HepG2 (cell line): ENCODE measurements around the gene MYO15A. TPM values are rescaled to one million over a fixed set of nuclear protein-coding genes. Genes with fewer than 3 reads are reported as not detected.

Experiments used
- ARID3A ChIP-seq: IDR thresholded peaks from 2 replicates; pipeline ENCODE4 v1.6.1; 2012; ENCODE audit warnings: low read depth, low read length, improper control_type of control experiment
- CCDC6 ChIP-seq: sonication (generic); formaldehyde crosslinking; IDR thresholded peaks from 2 replicates; pipeline ENCODE4 v1.8.1; 2022; ENCODE audit warnings: mild to moderate bottlenecking, missing genetic modification reagents, moderate library complexity
- FOSL2 ChIP-seq: sonication (generic); formaldehyde crosslinking; IDR thresholded peaks from 2 replicates; pipeline ENCODE4 v1.4.0; 2020; ENCODE audit warnings: missing genetic modification reagents
- HOXA3 ChIP-seq: sonication (generic); formaldehyde crosslinking; IDR thresholded peaks from 2 replicates; pipeline ENCODE4 v1.5.0; 2020; ENCODE audit warnings: missing genetic modification reagents
- KLF12 ChIP-seq: sonication (generic); formaldehyde crosslinking; IDR thresholded peaks from 2 replicates; pipeline ENCODE4 v1.4.0; 2020; ENCODE audit warnings: missing genetic modification reagents, borderline replicate concordance
- MYC ChIP-seq: sonication (generic); formaldehyde crosslinking; IDR thresholded peaks from 2 replicates; pipeline ENCODE4 v1.9.0; 2021; ENCODE audit warnings: missing genetic modification reagents, borderline replicate concordance
- MYPOP ChIP-seq: sonication (generic); formaldehyde crosslinking; IDR thresholded peaks from 2 replicates; pipeline ENCODE4 v1.8.1; 2023; ENCODE audit warnings: mild to moderate bottlenecking, moderate library complexity, missing genetic modification reagents
- NFYC ChIP-seq: IDR thresholded peaks from 2 replicates; pipeline ENCODE4 v1.6.1; 2016; ENCODE audit warnings: missing genetic modification reagents, missing compliant biosample characterization
- RFXAP ChIP-seq: sonication (generic); formaldehyde crosslinking; IDR thresholded peaks from 2 replicates; pipeline ENCODE4 v1.4.0; 2020; ENCODE audit warnings: missing genetic modification reagents, borderline replicate concordance
- SMARCC2 ChIP-seq: fragments of 450-650 bp; IDR thresholded peaks from 2 replicates; pipeline ENCODE4 v1.6.1; 2017; ENCODE audit warnings: antibody characterized with exemption, mild to moderate bottlenecking
- TAF1 ChIP-seq: sonication (generic); formaldehyde crosslinking; IDR thresholded peaks from 2 replicates; pipeline ENCODE4 v1.4.0; 2020; ENCODE audit warnings: missing genetic modification reagents
- ZFP36L2 ChIP-seq: sonication (generic); formaldehyde crosslinking; IDR thresholded peaks from 2 replicates; pipeline ENCODE4 v1.4.0; 2020; ENCODE audit warnings: missing genetic modification reagents
- ZNF44 ChIP-seq: sonication (generic); formaldehyde crosslinking; IDR thresholded peaks from 2 replicates; pipeline ENCODE4 v1.5.1; 2020; ENCODE audit warnings: mild to moderate bottlenecking, missing genetic modification reagents
- ZNF687 ChIP-seq: sonication (generic); formaldehyde crosslinking; IDR thresholded peaks from 2 replicates; pipeline ENCODE4 v1.5.1; 2020; ENCODE audit warnings: mild to moderate bottlenecking, missing genetic modification reagents, moderate library complexity
- ZNF740 ChIP-seq: sonication (generic); formaldehyde crosslinking; IDR thresholded peaks from 2 replicates; pipeline ENCODE4 v1.4.0; 2020; ENCODE audit warnings: missing genetic modification reagents
- ZNF800 ChIP-seq: sonication (generic); formaldehyde crosslinking; IDR thresholded peaks from 2 replicates; pipeline ENCODE4 v1.4.0; 2020; ENCODE audit warnings: missing genetic modification reagents
- polyA plus RNA-seq, 8 experiments: library from polyadenylated mRNA; depleted of rRNA in 3 of 8; stranded (reverse) in 7 of 8; unstranded in 1 of 8; fragments of >200 nt; fragmentation: Illumina TruSeq in 4 of 8; extraction: Trizol in 4 of 8; gene quantifications; 2 replicates each; pipeline versions ENCODE4 v1.2.1 to v1.2.3, GENCODE V29; 2011 to 2016; ENCODE audit warnings: low read depth in 4 of 8, missing spikeins in 1 of 8, mixed read lengths in 1 of 8; ENCODE audit not compliant: insufficient read depth in 1 of 8
- total RNA-seq, 5 experiments: library from RNA; depleted of rRNA; stranded (reverse); fragments of >200 nt; fragmentation: Illumina TruSeq; extraction: Trizol; gene quantifications; 2 replicates each; pipeline ENCODE4 v1.2.3, GENCODE V29; 2016; ENCODE audit warnings: low read depth in 1 of 5

Gene MYO15A
- total and polyA plus RNA-seq, 2 of the 13 experiments (the other 11 are each of a cell fraction or from before 2014, with no cell fraction given), result 0.07 to 0.20 TPM

GRCh38 chr17:18224387-18225120, 116.0 kb downstream of the MYO15A start (continued):
- TF ChIP-seq ZNF740 (CRISPR knock-in tag) (no peak), HOXA3 (CRISPR knock-in tag) (no peak), ZNF44 (CRISPR knock-in tag) (peak; percentile 70; the same call in 1 of the 2 replicates), ZFP36L2 (CRISPR knock-in tag) (no peak), FOSL2 (CRISPR knock-in tag) (no peak), RFXAP (CRISPR knock-in tag) (0 out of 2 replicates have a peak, but pooled peaks have one; percentile 45), ZNF800 (CRISPR knock-in tag) (0 out of 2 replicates have a peak, but pooled peaks have one; percentile 66), ZNF687 (peak; percentile 88), SMARCC2 (no peak), TAF1 (CRISPR knock-in tag) (peak; percentile 63), KLF12 (CRISPR knock-in tag) (peak; percentile 72; the same call in 1 of the 2 replicates), ARID3A (no peak), NFYC (CRISPR knock-in tag) (no peak), MYC (peak; percentile 71; the same call in 1 of the 2 replicates), CCDC6 (CRISPR knock-in tag) (no peak), MYPOP (CRISPR knock-in tag) (peak; percentile 65; the same call in 1 of the 2 replicates)
